ENCODE measurements around the gene KIF17.
"Not testable (repeated sequence)": the region's sequence is repeated elsewhere in the genome, so short reads cannot be mapped to it uniquely, and the experiment has no call there.

The KIF17 gene

DNA sequence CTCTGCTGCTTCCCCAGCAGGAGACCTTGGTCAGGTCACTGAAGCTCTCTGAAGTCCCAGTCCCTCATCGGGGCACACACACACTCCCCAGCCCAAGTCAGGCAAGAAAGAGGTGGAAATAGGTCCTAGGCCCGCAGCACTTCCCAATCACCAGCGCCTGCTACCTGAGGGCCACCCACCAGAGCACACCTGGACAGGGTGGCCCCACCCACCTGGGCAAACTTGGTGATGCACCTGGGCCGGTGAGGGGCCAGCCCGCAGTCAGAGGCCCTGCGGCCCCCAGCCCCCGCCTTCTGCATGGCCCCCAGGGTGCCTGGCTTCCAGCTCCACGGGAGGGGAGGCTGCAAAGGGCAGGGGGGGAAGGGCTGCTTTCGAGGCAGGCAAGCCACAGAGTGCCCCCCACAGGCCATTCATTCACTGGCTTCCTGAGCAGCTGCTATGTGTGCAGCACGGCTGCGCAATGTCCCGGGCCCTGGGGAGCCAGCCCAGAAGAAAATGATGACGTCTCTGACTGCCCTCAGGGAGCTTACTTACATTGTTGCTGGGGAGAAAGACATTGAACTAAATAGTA is 10.0 kb upstream of the KIF17 start:
- no peak for DNase-seq (ENCODE audit: low read depth)

DNA sequence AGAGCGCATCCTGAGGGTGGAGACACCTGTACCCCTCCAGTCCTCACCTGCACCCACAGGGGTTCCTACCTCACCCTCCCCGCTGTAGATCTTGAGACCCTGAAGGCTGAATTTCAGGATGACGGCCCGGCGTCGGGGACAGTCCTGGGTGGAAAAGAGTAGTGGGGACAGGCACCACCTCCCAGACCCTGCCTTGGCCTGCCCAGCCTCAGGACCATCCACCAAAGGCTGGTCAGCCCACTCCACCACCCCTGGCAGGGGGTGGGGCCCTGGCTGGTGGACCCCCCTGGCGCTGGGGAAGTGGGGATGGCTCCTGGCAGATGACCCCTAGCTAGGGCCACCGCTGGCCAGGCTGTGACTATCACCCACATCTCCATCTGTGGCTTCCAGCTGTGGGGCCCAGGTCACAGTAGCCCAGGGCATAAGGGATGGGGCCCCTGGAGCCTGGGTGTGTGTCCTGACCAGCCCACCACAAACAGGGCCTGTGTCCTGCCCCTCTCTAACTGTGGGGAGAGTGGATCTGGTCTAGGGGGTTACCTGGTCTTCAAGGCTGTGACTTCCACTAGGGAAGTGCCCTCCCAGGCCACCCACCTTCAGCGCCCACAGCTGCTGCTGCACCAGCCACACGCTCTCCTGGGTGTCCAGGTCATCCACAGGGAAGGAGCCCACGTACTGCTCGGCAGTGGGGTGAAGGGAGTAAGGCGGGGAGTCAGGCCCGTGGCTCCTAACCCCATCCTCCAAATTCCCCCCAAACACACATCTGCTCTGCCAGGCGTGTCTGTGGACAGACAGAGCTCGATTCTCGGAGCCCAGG is 9.3 kb upstream of the KIF17 start:
- no peak for DNase-seq (ENCODE audit: low read depth)

DNA sequence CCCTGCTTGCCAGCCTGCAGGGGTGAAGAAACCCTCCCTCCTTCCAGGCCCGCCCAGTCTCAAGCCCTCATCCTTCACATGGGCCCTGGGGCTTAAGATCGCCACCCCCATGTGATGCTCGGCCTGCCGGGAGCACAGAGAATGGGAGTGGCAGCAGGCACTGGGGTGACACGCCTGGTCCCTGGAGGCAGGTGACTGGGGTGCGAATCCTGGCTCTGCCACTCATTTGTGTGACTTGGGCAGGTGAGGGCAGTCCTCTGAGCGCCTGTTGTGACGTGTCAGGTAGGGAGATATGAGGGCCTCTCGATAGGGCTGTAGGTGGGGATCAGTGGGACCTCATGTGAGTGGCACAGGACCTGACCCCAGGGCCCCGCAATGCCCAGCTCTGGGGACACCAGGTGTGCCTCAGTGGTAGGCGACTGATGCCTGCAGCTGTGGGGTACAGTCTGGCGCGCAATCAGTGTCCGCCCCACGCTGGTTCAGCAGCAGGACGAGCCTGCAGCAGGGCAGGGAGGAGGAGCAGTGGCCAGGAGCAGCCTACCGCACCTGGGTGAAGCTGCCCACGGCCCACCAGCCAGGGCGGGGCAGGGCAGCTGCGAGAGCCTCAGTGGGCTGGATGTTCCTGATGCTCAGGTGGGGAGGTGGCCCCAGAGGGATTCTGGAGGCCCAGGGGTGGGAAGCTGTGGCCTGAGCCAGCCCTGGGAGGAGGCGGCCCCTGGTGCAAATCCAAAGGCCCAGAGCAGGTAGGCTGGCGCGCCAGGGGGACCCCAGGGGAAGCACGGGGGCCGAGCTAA is 8.5 kb upstream of the KIF17 start:
- DNase-seq (ENCODE audit: low read depth): no peak

DNA sequence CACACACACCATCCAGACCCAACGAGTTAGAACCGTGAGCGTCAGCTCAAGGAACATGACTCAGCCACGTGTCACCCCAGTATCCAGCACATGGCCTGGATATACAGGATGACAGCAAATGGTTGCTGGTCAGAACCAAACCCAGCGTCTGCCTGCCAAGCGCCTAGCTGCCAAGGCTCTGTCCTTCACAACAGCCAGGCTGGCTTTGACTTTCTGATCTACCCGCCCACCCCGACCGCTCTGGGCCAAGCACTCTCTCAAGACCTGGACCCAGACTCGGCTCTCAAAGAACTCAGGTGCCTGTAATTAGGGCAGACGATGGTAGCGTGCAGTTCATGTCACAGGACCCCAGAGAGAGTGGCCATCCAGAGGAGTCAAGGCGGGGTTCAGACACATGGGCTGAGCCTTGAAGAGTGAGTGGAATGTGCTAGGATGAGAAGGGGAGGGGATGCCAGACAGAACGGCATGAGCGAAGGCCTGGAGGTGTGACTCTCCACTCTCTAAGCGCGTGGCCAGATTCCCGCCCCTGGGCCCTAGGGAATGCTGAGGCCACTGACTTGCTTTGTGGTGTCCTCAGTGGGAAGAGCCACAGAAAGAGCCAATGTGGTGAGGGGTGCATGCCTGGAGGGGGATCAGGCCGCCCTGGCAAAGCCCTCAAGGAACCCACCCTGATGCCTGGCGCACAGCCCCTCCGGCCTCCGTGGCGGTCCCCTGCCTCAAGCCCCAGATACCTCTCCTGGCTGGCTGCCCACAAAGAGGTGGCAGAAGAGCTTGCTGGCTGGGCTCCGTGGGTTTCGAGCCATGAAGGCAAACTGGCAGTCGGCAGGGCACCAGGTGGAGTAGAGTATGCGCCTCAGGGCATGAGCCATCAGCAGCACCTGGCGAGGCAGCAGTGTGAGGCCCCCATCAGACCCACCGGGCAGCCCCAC is 7.6 kb upstream of the KIF17 start:
- DNase-seq (ENCODE audit: low read depth): no peak

DNA sequence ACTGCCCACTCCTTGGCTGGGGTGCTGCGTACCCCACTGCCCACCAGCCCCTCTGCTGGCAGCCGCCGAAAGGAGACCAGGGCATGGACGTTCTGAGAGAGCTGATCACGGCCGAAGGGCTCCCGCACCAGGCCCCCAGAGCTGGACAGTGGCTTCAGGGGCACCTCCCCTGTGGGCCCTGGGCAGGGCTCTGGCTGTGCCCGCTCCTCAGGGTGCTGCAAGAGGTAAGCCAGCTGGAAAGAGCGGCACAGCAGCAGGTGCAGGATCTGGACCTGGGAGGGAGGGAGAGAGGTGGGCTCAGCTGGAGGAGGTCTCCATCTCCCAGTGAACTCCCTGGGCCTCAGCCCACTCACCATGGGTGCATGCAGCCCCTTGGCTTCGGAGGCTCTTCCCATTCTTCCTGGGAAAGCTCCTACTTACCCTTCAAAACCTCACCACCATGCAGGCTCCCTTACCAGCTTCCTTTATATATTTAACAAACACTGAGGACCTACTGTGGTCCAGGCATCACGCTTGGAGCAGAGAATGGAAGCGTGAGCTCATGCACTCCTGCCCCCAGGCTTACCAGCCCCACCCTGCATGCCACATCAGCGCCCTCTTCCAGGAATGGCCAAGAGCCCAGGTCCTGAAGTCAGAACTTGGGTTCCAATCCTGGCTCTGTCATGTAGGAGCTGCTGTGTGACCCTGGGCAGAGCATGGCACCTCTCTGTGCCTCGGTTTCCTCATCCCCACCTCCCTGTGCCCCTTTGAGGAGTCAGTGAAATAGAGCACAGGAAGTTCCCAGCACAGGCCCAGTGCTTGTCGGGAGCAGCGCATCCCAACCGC is 6.8 kb upstream of the KIF17 start:
- no peak for DNase-seq (ENCODE audit: low read depth)

DNA sequence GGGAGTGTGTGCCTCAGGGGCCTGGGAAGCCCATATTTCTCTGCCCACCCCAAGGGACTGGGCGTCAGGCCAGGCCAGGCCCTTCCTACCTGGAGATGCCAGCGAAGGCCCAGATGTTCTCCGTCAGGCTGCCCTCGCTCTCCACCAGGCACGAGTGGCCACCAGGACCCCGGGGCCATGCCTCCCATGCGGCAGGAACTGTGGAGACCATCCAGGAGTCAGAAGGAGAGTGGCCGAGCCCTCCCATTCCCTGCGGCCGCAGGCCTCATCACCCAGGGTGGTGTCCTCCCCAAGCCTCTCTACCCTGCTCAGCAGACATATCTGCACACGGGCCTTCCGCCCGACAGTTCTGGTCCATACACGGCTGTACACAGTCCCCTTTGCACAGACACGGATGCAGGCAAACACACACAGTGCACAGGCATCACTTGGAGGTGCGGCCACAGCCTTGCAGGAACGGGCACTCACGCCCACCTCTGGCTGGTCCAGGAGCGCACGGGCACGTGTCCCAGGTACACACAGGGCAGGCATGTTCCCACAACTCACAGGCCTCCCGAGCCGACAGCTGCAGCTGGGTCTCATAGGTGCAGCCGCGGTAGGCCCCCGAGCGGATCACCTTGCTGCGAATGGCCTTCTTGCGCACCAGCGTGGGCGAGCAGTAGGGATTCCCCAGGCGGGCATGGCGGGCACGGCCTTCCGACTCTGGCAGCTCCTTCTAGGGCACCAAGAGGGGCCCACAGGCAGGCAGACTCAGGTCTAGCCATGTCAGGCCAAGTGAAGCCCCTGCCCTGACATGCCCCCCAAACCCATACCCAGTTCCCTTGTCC is 5.9 kb upstream of the KIF17 start:
- no peak for DNase-seq (ENCODE audit: low read depth)

DNA sequence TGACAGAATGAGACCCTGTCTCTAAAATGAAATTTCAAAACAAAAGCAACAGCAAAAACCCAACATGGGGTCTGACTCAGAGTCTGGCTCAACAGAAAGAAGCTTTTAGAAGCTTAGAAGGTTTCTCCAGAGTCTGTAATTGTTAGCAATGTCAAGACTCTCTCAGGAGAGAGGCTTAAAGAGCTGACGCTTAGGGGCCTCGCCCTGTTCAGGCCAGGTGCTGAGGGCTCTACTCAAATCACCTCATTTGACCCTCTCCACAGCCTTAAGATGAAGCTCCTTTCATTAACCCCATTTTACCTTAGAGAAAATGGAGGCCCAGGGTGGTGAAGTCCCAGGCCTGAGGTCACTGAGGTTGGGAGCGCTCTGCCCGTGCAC is 5.3 kb upstream of the KIF17 start:
- DNase-seq (ENCODE audit: low read depth): no peak

DNA sequence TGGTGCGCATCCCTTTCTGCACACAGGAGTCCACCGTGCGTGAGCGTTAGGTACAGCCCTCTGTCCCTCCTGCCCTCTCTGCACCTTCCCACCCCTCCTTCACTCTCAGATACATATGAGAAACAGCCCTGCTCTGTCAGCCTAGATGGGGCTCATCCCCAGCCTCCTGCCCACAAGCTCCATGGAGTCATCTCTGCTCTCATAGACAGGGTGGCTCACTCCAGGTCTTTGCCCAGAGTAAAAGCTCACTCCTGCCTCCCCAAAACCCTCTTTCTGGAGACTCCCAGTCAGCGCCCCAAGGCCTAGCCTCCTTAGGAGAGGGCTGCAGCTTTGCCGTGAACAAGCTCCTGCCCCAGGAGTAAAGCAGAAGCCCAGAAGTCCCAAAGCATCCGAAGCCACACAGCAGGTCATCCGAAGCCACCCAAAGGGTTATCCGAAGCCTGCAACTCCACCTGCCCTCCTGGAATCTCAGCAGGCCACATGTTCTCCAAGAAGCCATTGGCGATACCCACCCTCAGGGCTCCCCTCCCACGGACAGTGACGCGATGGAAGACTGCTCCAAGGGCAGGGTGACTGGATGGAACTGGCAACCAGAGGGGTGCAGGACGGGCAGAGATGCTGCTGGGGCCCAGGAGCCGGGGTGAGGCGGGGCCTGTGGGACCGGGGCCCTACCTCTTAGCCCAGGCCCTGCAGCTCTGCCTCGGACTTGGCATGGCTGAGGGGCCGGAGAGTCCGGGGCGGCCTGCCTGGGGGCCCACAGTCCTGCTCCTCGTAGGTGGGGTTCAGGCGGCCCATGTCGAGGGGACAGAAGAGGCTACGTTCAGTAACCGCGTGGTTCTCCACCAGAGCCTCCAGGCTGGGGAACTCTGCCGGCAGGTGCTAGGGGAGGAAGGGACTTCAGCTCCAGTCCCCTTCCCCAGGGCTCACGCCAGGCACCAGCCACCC is 3.6 kb upstream of the KIF17 start:
- DNase-seq (ENCODE audit: low read depth): no peak

DNA sequence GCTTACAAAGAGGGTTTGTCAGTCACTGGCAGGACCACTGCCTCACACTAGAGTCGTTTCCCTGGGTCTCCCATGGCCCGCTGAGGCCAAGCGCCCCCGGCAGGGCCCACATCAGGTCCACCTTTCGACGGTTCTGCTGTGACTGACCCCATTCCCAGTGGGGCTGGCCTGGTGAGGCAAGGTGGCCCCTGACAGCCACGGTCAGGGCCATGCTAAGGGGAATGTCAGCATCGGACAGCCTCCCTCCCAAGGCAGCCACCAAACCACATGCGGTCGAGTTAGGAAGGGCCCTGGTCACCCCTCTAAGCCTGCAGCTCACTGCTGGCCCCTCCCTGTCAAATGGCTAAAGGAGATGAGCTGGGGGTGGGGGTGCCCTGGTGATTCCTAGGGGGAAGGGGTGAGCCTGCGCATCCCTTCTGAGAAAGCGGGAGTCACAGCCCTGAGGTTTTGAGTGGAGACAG is 2.9 kb upstream of the KIF17 start:
- DNase-seq (ENCODE audit: low read depth): no peak

DNA sequence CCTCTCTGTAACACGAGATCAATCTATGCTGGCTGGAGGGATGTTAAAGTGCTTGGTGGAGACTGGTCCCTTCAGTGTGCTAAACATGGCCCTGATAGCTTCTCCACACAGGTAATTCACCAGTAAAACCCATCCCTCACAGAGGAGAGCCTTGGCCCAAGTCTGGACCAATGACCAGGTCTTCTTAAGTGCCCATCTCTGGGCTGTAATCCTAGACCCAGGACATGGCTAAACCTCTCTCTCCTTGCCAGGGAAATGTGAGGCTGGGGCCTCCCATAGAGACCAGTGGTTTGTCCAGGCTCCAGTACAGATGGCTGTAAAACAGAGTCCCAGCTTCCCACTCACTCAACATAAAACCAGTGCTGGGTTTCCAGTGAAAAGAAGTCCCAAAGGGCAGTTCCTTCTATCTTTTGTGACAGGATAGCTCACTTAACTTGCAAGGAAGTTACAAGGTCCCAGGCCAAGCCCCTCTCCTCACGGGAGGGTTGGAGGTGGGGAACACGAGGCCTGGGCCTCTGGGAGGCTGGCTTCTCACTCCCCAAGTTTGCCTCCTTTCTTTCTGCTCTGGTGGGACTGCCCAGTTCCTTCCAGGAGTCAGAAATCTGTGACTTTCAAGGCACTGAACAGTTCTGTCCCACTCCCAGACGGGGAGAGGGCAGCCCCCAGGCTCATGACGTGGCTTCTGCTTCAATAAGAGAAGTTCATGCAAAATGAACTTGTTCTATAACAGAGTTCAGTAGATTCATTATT is 2.2 kb upstream of the KIF17 start:
- DNase-seq (ENCODE audit: low read depth): no peak

DNA sequence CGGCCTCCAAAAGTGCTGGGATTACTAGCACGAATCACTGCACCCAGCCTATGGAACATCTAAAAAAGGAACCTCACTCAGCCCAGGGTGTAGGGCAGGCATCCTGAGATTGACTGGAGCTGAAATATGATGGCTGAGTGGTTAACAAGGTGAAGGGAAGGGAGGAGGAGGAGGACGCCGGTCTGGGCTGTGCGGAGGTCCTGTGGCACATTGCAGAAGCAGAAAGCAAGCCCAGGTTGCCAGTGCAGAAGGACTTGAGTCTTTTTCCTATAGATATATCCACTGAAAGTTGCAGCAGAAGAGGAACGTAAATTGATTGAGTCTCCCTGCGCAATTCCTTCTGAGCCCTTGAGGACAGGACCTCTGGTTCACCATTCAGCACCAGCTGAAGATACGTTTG is 1.5 kb upstream of the KIF17 start:
- no peak for DNase-seq (ENCODE audit: low read depth)

DNA sequence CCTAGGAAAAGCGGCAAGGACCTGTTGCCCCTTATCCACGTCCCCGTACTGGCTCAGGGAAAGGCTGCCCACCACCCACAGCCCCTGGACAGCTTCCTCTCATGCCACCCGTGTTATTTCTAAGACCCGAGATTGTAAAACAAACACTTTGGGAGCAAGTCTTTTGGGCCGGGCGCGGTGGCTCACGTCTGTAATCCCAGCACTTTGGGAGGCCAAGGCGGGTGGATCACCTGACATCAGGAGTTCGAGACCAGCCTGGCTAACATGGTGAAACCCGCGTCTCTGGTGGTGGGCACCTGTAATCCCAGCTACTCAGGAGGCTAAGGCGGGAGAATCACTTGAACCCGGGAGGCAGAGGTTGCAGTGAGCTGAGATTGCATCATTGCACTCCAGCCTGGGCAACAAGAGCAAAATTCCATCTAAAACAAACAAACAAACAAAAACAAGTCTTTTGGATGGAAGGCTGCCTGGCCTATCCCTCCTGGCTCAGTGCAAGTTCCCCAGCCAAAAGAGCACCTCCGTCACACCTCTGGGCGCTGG is 606 bp upstream of the KIF17 start:
- not testable (repeated sequence) for DNase-seq (ENCODE audit: low read depth)

DNA sequence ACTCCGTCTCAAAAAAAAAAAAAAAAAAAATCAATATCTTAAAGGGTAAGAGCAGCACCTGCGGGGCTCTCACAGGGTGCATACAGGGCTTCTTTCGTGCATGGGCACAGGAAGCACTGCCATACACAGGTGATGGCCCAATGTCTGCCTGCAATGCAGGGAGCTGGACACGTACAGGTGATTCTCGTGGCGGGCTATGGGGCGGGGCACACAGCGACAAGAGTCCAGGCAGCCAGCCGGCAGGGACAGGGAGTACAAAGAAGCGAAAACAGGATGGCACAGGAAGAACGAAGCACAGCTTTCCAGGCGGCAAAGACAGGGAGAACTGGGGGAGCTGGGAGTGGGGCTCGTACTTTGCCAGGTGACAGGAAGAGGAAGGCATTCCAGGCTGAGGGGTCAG is 1.6 kb downstream of the KIF17 start:
- DNase-seq (ENCODE audit: low read depth): no peak

DNA sequence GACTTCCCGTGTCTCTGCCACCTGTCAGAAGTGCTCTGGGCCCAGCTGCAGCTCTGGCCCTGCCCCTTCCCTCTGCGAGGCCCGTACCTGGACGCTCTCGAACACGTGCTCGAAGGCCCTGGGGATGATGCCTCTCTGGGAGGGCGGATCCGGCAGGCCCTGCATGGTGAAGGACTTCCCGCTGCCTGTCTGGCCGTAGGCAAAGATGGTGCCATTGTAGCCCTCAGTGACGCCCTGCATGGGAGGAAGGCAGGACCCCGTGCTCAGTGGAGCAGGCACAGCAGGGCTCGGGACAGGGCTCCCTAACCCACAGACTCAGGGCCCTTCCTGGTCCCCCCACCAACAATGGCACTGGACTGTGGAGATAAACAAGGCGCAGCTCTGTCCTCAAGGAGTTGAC is 2.4 kb downstream of the KIF17 start:
- DNase-seq (ENCODE audit: low read depth): no peak

DNA sequence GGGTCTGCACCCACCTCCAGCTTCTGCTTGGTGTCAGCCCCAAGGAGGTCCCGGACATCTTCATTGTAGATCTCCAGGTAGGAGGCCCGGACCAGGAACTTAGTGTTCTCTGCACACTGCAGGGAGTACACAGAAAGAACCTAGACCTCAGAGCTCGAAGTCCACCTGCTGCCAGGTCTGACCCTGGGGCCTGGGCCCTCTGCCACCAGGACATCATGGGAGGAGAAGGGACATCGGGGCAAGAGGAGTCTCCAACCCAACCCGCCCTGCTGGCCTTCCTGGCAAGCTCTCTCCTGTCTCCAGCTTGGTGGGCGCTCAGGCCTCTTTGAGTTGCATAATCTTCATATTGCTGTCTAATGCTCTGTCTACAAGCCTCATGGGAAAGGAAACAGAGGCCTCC is 4.4 kb downstream of the KIF17 start:
- no peak for DNase-seq (ENCODE audit: low read depth)

DNA sequence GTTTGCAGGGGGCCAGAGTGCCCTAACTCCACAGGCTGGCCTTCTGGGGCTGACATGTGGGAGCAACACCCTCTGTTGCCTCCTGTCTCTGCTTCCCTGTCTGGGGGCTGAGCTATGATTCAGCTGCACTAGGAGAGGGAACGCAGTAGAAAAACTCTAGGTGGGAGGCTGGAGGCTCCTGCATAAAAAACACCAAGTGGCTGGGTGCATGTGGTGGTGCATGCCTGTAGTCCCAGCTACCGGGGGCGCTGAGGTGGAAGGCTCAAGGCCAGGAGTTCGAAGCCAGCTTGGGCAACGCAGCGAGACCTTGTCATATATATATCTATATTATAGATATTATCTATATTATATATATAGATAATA is 5.6 kb downstream of the KIF17 start:
- no peak for DNase-seq (ENCODE audit: low read depth)

DNA sequence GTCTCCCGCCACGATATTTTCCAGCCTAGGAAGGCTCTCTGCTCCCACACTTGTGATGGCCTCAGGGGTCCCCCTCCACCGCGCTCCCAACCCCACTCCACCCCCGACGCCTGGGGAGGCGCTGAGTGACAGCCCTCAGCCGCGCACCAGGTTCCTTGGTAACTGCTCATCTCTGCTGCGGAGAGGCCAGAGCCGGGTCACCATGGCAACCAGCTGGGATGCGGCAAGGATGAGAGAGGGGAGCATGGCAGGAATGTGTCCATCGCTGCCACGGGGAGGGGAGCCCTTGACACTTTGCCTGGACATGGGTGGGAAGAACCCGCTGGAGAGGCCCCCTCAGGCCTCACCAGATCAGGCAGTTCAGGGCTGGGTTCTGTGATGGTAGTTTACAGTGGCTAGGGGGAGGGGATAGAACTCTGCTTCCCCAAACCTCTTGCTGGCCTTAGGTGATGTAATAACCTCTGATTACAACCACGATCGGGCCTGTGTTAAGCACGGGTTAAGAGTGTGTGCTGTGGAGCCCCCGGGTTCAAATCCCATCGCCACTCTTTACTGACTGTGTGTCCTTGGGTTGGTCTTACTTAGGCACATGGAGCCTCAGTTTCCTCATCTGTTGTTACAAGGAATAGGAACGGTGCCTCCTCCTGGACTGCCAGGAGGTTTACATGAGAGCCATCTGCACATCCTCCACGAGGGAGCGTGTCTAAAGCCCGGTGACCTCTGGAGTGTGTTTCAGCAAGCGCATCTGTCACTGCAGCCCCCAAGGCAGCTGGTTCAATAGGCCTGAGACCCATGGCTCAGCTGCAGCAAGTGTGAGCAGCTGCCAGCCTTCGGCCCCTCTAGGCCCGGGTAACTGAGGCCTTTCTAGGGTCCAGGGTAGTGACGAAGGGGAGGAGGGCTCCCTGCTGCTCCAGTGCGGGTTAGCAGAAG is 6.3 kb downstream of the KIF17 start:
- DNase-seq (ENCODE audit: low read depth): no peak

All from non-pigmented ciliary epithelial cell (primary cell).